ENCODE measurements around the gene TTLL6. TPM values are rescaled to one million over a fixed set of nuclear protein-coding genes. Genes with fewer than 3 reads are reported as not detected.

TTLL6 gene
- total RNA-seq, 2 experiments from 2014 or later = not detected

DNA sequence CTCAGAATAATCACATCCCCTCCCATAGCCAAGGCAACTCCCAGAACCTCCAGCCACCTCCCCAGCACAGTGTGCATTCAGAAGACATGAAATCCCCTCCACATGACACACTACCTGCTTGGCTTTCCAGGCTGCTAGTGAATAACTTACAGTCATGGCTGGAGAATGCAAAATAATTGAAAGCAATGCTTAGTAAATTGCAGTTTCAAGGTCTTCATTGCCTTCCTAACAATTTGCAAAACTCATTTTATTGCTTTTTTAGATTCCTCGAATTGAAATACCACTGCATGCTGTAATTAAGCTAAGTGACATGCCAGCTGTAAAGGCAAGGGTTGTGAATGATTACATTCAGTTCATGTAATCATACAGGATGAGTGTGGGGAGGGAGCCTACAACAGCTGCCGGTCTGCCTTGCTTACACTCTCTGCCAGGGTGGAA is 59.5 kb downstream of the TTLL6 start:
- H3K36me3 Mint-ChIP-seq = no peaks in the 10 kb centered on the region
- peaks cover 17% of the 10 kb centered on the region for H3K4me1 Mint-ChIP-seq
- H3K9me3 Mint-ChIP-seq = no peaks in the 10 kb centered on the region
- DNase-seq = no peak
- no peak overlapping the region for H3K4me3 Mint-ChIP-seq
- H3K27ac Mint-ChIP-seq = no peak overlapping the region
- peaks cover 92% of the 10 kb centered on the region for H3K27me3 Mint-ChIP-seq

DNA sequence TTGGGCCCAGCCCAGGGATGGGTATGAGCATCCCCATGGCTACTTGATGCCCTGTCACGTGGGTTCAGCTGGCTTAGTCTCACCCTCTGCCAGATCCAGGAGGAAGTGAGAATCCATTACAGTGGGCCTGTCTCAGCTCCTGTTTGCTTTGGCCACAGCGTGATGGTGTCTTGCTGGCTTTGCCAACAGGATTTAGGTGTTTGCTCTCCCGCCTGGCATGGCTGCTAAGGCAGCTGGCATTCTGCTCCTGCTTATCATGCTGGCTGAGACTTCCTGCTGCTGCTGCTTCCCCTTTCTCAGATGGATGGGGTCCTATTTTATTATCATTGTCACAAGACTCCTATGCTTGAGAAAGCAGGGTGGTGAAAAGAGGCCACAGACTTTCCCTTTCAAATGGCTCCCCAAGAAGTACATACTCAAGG is 60.2 kb downstream of the TTLL6 start:
- Mint-ChIP-seq H3K4me1 (peaks cover 19% of the 10 kb centered on the region), H3K9me3 (no peaks in the 10 kb centered on the region), H3K36me3 (no peaks in the 10 kb centered on the region), H3K27ac (no peak overlapping the region), H3K4me3 (no peak overlapping the region), H3K27me3 (peaks cover 92% of the 10 kb centered on the region)
- no peak for DNase-seq

DNA sequence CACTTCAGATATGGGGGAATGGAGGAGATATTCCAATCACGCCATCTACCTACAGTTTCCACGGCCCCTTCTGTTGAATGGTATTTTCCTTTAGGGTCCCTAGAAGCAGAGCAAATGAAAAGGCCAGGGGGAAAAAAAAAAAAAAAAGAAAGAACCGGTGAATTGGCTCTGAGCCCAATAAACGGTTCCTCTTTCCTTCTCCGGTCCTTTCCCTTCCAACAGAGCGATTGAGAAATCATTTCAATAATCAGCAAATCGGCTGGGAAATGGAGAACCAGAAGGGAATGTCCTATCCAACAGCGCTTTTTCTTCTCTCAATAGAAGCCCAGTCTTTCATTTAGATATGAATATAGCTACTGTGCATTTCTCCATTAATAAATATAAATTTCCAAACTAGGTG is 61.7 kb downstream of the TTLL6 start:
- no peak for DNase-seq
- Mint-ChIP-seq H3K4me3 (no peak overlapping the region), H3K27ac (no peak overlapping the region), H3K27me3 (peaks cover 93% of the 10 kb centered on the region), H3K4me1 (peaks cover 19% of the 10 kb centered on the region), H3K9me3 (no peaks in the 10 kb centered on the region), H3K36me3 (no peaks in the 10 kb centered on the region)

DNA sequence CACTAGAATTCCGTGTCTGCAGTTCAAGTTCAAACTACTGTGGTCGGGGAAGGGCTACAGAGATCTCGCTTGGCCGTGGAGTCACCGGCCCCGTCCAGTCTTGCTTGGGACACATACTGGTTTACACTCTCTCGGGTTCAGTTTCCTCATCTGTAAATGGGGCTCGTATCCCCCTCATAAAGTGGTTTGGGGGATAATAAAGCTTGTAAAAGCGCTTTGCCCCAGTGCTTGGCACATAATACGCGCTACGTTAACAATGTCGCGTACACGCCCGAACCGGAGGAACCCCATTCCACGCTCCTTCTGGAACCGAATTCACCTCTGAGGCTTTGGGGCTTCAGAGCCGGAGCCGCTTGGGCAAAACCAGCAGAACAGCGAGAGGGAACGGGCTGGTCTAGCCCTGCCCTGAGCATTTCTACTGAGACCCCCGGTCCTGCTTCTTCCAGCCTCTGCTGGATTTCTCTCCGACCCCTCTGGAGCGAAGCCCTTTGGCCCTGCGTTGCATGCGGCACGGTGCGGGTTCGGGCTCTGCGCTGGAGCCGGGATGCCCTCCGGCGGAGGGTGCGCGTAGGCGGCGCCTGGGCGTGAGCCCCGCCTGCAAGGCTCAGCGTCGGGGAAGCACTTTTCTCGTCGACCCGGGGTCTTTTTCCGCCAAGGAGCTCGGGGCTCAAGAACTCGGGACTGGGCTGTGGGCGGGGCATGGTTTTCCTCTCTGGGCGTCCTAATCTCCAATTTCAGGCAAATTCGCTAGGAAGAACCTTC is 62.3 kb downstream of the TTLL6 start:
- H3K9me3 Mint-ChIP-seq = no peaks in the 10 kb centered on the region
- H3K27me3 Mint-ChIP-seq = peaks cover 94% of the 10 kb centered on the region
- DNase-seq = peak; percentile 21
- H3K36me3 Mint-ChIP-seq = no peaks in the 10 kb centered on the region
- H3K4me1 Mint-ChIP-seq = peaks cover 19% of the 10 kb centered on the region
- no peak overlapping the region for H3K27ac Mint-ChIP-seq
- H3K4me3 Mint-ChIP-seq = no peak overlapping the region

DNA sequence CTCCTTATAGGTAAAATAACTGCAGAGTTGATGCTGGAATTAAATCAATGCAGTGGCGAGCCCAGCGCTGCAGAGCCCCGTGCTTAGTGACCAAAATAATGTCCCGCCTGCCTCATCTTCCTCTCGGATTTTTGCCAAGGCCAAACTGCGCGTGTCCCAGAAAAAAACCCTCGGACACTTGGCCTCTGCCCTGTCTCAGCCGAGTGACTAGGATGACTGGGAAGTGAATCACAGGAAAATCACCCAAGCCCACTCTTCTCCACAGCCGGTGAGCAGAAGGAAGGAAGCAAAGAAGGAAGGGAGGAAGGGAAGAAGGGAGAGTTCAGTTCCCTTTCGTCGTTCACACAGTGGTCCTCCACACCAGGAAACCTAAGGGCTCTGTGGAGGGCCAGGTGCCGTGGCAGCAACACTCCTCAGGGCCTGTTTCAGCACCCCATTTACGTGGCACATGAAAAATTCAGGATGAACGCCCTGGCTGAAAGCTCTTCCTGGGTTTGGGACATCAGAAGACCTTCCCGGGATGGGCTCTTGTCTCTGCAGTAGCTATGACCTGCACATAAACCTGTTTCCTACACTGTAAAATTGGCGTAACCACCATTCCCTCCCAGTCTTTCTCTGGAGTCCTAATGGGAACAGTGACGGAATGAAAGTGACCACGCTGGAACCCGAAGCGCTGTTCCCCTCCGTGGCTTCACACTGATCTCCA is 63.1 kb downstream of the TTLL6 start:
- DNase-seq = no peak
- Mint-ChIP-seq H3K27ac (no peak overlapping the region), H3K9me3 (peaks cover 2% of the 10 kb centered on the region), H3K4me1 (peaks cover 19% of the 10 kb centered on the region), H3K36me3 (no peaks in the 10 kb centered on the region), H3K4me3 (no peak overlapping the region), H3K27me3 (peaks cover 94% of the 10 kb centered on the region)

DNA sequence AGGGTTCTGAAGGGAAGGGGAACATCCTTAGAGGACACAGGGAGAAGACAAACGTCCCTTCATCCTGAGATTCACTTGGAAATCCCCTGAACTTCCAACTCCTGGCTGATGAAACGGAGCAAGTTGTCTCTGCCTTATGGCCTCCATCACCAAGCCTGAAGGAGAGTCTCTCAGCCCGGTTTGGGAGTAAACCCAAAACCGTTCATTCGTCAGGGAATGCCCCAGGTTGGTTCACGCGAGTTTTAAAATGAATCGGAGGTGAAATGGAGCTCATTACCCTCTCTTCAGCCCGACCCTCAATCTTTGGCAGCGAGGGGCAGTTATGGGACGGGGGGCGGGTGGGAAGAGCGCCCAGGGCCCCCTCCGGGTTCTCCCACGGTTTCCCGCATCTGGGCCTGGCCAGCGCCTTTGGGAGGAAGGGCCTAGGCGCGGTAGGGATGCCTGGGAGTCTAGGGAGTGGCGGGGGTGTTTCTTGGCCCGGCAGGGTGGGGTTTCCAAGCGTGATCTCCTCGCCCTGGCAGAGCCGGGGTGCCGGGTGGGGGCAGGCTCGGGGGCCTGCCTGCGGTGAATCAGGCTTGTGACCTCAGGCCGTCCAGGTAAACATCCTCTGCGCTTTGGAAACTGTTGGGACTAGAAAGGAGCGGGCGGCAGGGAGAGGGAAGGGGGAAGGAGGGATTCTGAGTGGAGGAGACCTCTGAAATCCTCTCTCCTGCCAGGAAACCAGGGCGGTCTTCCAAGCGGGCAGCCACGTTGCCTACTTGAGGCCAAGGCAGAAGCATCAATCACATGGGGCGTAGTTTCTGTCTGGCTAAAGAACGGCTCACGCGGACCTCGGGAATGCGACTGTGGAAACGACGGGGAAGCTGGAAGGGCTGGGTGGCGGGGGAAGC is 64.4 kb downstream of the TTLL6 start:
- Mint-ChIP-seq H3K27ac (no peak overlapping the region), H3K4me3 (no peak overlapping the region), H3K36me3 (no peaks in the 10 kb centered on the region), H3K9me3 (peaks cover 2% of the 10 kb centered on the region), H3K27me3 (peaks cover 95% of the 10 kb centered on the region), H3K4me1 (peaks cover 19% of the 10 kb centered on the region)
- DNase-seq = no peak

DNA sequence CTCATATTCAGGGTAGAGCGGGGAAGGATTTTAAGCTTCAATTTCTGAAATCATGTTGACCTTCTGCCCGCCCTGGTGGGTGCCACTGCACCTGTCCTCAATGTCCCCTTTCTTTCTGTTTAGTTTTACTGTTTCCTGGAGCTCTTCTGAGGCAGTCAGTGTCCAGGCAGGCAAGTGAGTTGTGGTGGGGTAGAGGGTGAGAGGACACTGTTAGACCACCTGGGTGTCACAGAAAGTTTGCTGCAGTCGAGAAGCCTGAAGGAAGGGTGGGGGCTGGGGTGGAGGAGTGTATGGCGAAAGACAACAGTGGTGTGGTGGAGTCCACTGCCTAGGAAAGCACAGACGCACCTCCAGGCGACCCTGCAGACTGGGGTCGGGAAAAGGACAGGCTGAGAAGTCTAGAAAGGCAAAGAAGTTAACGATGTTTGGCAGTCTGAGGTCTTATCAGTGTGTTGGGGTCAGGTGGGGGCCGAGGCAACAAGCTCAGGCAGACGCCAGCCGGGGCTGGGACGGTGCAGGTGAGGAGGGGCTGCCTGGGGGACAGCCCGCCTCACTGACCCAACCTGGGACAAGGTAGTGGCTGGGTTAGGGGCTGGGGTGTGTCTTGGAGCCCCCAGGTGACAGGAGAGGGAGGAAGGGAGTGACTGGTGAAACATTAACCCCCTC is 65.2 kb downstream of the TTLL6 start:
- peaks cover 2% of the 10 kb centered on the region for H3K9me3 Mint-ChIP-seq
- no peak overlapping the region for H3K27ac Mint-ChIP-seq
- no peaks in the 10 kb centered on the region for H3K36me3 Mint-ChIP-seq
- peaks cover 19% of the 10 kb centered on the region for H3K4me1 Mint-ChIP-seq
- peaks cover 95% of the 10 kb centered on the region for H3K27me3 Mint-ChIP-seq
- DNase-seq = no peak
- no peak overlapping the region for H3K4me3 Mint-ChIP-seq

DNA sequence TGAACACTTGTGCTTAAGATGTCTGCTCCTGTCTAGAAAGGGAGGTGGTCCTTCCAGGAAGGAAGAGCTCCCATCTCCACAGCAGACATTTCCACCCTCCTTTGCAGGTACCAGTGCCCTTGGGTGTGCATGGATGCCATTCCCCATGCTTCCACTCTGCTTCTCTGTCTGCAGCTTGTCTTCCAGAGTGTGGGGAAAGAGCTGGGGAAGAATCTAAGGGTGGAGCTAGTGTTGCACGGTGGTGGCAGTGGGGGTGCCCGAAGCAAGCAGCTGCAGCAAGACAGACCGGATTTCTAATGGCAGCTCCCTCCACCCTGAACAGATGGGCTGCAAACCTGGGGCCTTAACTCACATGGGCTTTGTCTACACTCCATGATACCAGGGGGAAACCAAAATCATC is 65.9 kb downstream of the TTLL6 start:
- Mint-ChIP-seq H3K4me1 (peaks cover 23% of the 10 kb centered on the region), H3K27me3 (peaks cover 95% of the 10 kb centered on the region), H3K36me3 (no peaks in the 10 kb centered on the region), H3K9me3 (peaks cover 2% of the 10 kb centered on the region), H3K27ac (no peak overlapping the region), H3K4me3 (no peak overlapping the region)
- no peak for DNase-seq

DNA sequence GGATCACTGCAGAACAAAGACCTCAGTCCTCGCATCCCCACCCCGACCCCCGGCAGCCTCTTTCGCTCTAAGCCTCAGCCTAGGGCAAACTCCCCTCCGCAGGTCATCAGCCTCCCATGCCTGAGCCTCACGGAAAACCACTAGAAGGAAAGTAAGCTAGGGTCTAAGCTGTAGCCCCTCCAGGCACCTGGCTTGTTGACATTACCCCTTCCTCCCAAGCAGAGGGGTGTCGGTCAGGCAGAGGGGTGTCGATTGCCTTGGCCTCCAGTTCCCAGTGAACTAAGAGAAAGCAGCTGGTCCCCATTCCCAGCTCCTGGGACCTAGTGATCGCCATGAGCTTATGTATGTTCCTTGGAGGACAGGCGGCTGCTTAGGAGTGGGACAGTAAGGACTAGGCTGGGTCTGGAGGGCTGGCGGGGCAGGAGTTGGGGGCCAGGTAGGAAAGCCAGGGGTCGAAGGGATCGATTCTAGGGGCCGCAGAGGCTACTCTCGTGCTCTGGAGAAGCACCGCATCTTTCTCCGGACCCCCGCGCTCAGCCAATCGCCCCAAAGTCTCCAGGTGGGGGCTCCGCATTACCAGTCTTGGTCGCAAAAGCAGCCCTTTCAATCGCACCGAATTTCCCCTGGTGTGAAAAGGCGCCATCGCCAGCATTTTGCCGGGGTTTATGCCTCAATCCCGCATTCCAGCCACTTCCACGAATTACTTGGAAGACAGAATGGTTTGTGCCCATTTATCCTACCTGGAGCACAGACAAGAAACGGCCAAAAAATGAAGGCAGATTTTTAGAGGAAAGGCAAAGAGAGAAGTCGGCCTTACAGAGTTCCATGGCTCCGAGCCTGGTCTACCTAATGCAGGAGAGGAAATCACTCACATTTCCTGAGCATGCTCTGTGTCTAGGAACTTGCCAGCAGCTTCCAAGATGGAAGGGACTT is 67.1 kb downstream of the TTLL6 start:
- H3K4me3 Mint-ChIP-seq = no peak overlapping the region
- H3K9me3 Mint-ChIP-seq = peaks cover 2% of the 10 kb centered on the region
- H3K4me1 Mint-ChIP-seq = peaks cover 24% of the 10 kb centered on the region
- DNase-seq = no peak
- H3K27me3 Mint-ChIP-seq = peaks cover 95% of the 10 kb centered on the region
- H3K36me3 Mint-ChIP-seq = no peaks in the 10 kb centered on the region
- no peak overlapping the region for H3K27ac Mint-ChIP-seq

DNA sequence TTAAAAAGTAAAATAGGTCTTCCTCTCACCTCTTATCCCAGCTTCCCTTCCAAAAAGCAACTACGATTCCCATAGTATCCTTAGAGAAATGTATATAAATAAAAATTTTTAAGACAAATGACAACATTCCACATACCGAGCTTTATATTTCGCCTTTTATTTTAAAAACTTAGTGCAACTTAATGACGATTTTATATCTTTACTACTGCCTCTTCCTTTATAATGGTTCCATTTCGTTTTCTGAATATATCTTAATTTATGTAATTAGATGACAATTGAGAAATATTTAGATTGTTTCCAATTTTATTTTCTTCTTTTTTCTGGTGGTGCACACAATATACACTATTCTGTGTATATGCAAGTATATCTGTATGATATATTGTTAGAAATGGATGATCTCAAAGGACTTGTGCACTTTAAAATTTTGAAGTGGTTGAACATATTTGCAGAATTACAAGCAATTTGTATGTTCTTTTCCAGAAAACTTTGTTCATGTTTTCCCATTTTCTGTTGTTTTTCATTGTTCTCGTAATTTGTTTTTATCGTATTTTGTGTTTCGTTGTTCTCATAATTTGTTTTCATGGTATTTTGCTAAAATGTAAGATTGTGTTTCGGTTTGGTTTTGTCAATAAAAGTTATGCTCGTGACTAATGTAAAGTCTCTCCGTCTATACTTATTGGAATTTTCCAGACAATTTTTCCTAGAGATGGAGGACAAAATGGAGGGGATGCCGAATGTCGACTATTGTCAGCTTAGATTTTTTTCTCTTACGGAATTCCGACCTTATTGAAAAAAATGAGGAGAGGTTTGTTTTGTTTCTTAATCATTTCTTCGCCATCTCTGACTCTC is 68.1 kb downstream of the TTLL6 start:
- Mint-ChIP-seq H3K27me3 (peaks cover 96% of the 10 kb centered on the region), H3K36me3 (no peaks in the 10 kb centered on the region), H3K4me3 (no peak overlapping the region), H3K9me3 (peaks cover 2% of the 10 kb centered on the region), H3K4me1 (peaks cover 19% of the 10 kb centered on the region), H3K27ac (no peak overlapping the region)
- DNase-seq = no peak

DNA sequence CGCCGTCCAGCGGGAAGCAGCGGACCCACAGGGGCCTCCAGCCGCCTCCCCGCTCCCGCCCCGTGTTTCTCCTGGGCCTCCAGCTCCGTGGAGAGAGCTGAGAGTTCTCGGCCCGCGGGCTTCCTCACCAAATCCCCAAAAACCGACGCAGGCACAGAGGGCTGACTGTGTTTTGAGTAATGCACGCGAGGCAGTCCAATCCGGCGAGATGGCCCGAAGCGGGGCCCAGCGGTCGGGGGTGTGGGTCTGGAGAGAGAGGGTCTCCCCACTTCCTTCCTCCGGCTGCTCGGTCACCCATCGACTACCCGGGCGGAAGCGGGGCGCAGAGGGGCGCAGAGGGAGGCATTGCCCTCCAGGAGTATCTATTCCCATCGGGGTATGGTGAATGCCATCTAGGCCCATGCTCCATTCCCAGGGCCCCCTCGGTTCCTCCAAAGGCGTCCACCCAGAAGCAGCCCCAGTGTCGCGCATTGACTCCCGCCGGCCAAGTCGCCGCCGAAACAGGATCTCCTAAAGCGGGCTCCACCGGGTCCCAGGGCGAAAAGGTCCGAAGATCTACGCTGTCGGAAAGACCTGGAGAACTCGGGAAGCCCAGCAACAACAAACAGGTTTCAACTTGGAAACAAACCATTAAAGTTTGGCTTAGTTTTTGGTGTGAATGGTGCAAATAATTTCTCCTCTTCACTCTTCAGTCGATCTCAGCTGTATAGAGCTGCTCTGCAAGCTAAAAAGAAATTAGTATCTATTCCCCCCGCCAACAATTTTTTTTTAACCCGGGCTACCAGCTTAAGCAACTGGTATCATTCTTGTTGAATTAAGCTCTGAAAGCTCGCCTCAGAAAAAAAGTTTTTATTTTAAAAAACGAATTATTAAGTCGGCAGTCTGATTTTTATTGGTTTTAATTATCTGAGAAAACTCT is 69.3 kb downstream of the TTLL6 start:
- no peak for DNase-seq
- Mint-ChIP-seq H3K27me3 (peaks cover 96% of the 10 kb centered on the region), H3K4me3 (no peak overlapping the region), H3K4me1 (peaks cover 9% of the 10 kb centered on the region), H3K9me3 (peaks cover 2% of the 10 kb centered on the region), H3K27ac (no peak overlapping the region), H3K36me3 (no peaks in the 10 kb centered on the region)

DNA sequence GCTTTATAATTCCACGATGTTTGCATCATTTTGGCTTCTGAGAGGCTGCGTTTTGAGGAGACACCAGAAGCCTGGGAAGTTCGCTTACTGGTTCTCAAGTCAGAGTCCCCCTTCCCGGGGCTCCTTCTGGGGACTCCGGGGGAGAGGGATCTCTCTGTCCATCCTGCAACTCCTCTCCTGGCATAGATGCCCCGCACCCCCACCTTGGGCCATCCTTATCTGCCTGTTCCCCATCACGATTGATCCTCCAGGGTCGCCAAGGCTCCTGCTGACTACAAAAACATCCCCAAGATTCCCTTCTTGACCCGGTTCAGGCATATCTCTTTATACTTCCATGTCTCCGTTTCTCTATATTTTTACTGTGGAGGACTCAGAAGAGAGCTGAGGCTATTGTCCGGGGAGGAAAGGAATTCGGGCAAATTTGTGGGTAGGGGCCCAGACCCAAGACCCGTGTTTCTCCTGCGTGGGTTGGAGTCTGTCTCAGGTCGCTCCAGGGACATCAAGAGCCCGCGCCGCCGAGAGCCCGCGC is 70.0 kb downstream of the TTLL6 start:
- H3K9me3 Mint-ChIP-seq = peaks cover 2% of the 10 kb centered on the region
- H3K27me3 Mint-ChIP-seq = peaks cover 96% of the 10 kb centered on the region
- no peak overlapping the region for H3K27ac Mint-ChIP-seq
- H3K4me1 Mint-ChIP-seq = peaks cover 9% of the 10 kb centered on the region
- H3K4me3 Mint-ChIP-seq = no peak overlapping the region
- H3K36me3 Mint-ChIP-seq = no peaks in the 10 kb centered on the region
- no peak for DNase-seq
